NCI-H2107 treated with DMSO at 0.1 percent for 48 hours (cell line): ENCODE measurements around the gene LMNA.
A peak's percentile ranks its signal among the peaks of the same experiment; 100 is the strongest.
"Not testable (repeated sequence)": the region's sequence is repeated elsewhere in the genome, so short reads cannot be mapped to it uniquely, and the experiment has no call there.

Experiments
- DNase-seq: peaks from one replicate; lab custom pipeline; 2025; ENCODE audit not compliant: unreplicated experiment; lab: John Stamatoyannopoulos, UW

The LMNA gene

GRCh38 chr1:156104065-156104810 is 10.3 kb upstream of the LMNA start:
- peak; percentile 33 for DNase-seq

- DNase-seq = no peak
Measured at GRCh38 chr1:156104861-156105832, 9.4 kb upstream of the LMNA start.

- peak; percentile 32 for DNase-seq
Measured at GRCh38 chr1:156106624-156107488, 7.7 kb upstream of the LMNA start.

GRCh38 chr1:156108057-156108456 is 6.5 kb upstream of the LMNA start:
- DNase-seq = no peak

GRCh38 chr1:156108664-156109241 is 5.8 kb upstream of the LMNA start:
- DNase-seq = no peak

GRCh38 chr1:156110252-156110651 is 4.3 kb upstream of the LMNA start:
- DNase-seq = no peak

GRCh38 chr1:156111355-156111962 is 3.1 kb upstream of the LMNA start:
- DNase-seq = peak; percentile 65

- no peak for DNase-seq
Measured at GRCh38 chr1:156112276-156113137, 2.0 kb upstream of the LMNA start.

GRCh38 chr1:156113282-156113950 is 1.1 kb upstream of the LMNA start:
- DNase-seq = no peak

- DNase-seq = no peak
Measured at GRCh38 chr1:156114919-156115513, 505 bp downstream of the LMNA start.

GRCh38 chr1:156115514-156116374 is 1.2 kb downstream of the LMNA start:
- no peak for DNase-seq

GRCh38 chr1:156116731-156117130 is 2.2 kb downstream of the LMNA start:
- DNase-seq = not testable (repeated sequence)

GRCh38 chr1:156117414-156118176 is 3.1 kb downstream of the LMNA start:
- no peak for DNase-seq

- no peak for DNase-seq
Measured at GRCh38 chr1:156118177-156118868, 3.8 kb downstream of the LMNA start.

- no peak for DNase-seq
Measured at GRCh38 chr1:156119503-156120209, 5.1 kb downstream of the LMNA start.
